HG03442 (cell line): ENCODE measurements around the gene ARF1.

Experiments used
- ATAC-seq: cut with Tn5 transposase; IDR thresholded peaks from one replicate; pipeline ENCODE4 v1.9.1; 2021; ENCODE audit warnings: mild to moderate bottlenecking, moderate library complexity; ENCODE audit not compliant: unreplicated experiment

The ARF1 gene

DNA sequence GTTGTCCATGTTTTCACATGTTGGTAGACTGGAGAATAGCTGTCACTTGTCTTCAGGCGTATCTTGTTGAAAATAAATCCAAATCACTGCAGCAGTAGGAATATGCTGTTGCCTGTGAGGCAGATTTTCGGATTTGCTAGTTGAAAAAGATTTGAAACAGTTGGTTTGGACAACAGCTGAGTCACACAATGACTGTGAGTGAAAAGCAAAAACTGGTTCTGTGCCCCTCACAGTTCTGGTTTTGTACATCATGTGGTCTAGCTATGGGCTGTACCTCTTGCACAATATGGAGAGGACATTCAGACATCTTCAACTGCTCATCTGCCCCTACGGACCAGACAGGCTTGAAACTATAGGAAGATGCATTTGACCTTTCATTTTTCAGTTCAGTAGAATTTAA lies 1.8 kb downstream of the ARF1 start:
- ATAC-seq = no peak

DNA sequence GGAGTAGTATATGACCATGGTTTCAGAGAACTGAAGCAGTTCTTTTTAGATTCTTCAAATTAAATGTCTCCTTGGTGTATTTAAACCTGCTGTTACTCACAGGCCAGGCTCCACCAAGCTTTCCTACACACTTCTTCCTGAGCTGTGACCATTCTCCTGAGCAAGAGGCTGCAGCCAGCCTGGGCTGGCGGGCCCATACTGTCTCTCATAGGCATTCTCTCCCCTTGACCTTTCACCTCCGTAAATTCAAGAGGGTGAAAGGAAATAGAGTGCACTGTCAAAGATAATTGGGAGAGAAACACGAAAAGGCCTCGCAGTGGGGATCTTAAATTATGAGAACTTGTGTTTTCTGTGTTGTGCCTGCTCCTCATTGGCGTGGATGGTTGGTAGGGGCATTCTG lies 2.3 kb downstream of the ARF1 start:
- ATAC-seq = no peak

DNA sequence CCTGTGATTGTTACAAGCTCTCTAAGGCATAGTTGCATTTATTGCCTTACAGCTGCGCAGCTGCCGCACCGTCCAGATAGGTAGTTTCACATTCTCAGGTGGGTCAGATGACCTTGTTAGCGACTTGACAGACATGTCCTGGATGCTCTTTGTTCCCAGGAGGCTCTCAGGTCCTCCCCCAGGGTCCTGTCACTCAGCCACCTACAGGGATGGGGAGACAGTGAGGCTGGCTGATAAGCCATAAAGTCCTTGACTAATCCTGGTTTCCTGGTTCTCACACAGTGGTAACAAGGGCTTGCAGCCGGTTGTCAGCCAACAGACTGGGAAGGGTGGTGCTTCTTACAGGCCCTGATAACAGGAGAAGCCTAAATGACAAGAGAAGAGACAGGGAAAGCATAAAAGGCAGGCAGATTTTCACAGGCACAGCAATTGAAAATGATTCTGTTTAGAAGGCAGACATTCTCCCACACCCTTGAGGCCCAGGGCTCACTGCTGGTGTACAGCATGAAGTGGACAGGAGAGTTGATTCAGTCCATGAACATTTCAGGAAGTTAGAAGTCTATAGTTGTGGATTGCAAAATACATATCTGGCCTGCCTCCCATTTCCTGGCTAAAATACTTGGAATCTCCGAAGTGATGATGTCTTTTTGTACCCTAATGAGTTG lies 2.9 kb downstream of the ARF1 start:
- no peak for ATAC-seq

DNA sequence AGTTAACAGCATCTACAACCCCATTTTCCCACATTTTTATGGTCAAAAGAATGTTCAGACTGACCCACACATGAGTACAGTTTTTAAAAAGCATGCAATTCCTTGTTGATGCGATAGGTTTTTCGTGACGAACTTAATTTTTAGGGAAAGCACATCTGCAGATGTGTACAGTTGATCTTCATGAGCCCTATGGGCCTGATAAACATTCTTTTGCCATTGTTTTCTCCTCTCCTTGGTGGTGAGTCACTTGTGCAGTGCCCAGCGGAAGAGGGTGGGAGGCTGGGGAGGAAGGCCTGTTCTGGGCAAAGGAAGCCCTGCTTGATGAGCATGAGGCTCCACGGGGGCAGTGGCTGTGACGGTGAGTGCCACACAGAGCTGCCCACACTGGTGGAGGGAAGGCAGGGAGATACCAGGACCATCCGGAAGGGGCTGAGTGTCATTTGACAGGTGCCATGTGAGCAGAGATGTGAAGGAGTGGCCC lies 5.3 kb downstream of the ARF1 start:
- no peak for ATAC-seq

DNA sequence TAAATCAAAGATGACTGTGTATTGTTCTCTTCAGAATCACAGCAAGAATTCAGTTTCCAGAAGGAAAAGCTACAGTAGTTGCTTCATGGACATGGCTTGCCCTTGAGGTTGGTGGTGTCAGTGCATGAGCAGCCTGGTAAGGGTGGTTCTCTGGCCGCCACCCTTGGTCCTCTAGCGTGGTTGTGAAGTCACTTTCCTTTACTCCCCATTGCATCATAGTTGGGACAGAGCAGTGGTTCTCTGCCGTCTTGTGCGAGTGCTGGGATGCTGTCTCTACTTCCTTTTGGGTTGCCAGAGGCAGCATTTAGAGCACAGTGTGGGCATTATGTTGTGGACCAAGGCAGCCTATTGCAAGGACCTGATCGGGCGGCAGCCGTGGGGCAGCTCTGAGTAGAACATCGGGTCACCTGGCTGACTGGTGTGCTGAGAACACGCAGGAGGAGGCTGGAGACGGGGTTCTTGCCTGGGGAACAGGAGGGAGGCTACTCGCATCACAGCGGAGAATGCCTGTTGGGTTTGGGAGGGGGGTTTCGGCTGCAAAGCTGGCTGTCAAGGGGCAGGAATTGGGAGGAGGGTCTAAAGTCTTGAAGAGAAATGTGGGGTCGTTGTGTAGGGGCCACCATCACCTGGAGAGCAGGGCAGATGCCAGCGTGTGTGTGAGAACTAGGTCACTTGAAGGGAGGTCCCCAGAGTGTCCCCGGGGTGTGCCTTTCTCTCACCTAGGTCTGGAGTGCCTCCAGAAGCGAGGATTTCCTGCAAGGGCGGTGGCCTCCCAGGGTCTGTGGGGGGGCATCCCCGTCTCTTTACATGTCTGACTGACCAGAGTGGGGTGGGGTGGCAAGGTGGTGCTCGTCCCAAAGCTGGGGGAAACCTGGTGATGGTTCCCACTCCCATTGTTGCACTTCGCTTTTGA lies 6.3 kb downstream of the ARF1 start:
- ATAC-seq = no peak

DNA sequence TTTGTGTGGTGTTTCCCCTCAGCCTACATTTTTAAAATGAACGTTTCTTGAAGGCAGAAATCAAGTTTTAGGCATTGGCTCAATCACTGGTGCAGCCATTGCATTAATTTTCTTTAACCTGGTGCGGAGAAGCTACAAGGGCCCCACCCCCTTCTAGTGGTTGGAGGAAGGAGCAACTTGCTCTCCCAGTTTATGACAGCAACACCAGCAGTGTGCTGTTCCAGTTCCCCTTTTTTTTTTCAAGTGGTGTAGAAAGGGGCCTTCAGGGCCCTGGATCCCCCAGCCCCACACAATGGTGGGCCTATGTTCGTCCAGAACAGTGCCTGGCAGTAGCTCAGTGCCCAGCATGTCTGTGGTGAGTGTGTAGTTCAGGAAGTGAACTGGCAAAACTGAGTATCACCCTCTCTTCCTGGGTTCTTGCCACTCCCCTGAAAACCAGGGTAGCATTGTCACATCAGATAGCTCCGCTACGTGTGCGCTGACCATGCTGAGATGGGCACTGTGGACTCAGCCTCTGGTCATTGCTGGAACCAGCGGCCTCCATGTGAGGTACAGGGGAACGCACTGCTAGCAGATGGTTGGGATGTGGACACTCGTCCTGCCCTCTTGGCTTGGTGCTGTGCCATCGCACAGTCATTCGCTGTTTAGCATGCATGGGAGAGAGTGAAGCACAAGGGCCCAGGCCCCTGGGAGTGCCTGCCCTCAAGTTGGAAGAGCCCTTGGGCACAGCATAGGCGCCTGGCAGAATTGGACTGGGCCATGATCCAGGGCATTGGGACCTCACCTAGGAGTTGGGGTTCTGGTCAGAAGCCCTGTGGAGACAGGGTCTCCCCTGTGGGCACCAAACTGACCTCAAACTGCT lies 7.2 kb downstream of the ARF1 start:
- ATAC-seq = no peak

DNA sequence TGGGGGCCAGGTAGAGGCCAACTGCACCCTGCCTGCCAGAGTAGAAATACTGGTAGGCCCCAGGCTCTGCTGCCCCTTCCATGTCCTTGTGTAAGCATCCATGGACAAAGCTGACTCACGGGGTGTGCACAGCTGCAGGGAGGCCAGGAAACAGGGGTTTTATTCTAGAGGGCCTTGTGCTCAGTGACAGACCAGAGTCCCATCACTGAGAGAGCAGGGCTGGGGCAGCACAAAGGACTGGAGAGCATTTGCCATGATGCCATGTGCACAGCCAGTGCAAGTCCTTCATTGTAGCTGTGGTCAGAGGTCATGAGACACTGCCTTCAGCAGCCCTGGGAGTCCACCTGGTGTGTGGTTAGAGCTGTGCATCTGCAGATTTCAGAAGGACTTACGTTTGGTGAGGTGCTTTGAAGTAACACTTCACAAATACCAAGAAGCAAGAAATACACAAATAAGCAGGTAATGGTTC lies 8.1 kb downstream of the ARF1 start:
- ATAC-seq = peak; percentile 42

DNA sequence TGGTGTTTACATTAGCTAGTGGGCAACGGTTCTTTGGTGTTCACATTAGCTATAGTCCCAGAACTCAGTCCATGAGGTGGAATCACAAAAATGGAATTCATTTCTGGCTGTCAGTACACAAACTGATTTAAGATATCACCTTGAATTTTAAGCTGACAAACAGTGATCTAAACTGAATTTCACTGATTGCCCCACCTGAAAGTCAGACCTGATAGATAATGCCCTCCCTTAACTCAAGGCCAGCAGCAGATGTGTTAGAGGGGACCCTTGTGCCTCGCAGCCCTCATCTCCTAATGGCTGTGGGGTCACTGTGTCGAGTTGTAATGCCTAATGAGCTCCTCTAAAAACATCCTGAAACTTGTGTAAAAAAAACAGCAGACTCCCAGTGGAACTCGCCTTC lies 8.6 kb downstream of the ARF1 start:
- no peak for ATAC-seq

DNA sequence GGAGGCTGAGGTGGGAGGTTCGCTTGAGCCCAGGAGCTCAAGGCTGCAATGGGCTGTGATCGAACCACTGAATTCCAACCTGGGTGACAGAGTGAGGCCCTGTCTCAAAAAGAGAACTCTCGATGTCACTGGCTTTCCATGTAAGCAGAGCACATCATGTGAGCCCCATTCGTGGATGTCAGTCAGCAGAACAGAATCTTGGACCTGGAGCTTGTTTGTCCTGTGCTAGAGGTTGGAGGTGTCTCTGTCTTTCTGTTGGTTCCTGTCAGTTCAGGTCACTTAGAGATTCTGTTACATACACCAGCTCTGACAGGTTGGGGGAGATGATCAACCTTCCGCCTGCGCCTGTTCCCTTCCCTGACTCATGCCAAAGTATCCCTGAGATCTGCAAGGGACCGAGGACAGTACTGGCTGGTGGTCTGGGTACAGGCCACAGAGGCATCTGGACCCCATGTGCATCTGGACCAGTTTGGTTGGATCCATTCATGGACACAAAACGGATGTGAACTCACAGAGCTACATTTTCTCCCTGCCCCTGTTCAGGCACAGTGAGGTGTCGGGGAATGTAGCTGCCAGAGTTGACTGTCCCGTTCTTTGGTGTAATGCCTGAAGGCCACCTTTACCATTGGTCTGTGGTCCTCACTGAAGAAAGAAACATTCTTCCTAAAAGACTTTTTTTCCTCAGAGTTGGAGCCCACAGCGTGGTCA lies 10.0 kb downstream of the ARF1 start:
- no peak for ATAC-seq

DNA sequence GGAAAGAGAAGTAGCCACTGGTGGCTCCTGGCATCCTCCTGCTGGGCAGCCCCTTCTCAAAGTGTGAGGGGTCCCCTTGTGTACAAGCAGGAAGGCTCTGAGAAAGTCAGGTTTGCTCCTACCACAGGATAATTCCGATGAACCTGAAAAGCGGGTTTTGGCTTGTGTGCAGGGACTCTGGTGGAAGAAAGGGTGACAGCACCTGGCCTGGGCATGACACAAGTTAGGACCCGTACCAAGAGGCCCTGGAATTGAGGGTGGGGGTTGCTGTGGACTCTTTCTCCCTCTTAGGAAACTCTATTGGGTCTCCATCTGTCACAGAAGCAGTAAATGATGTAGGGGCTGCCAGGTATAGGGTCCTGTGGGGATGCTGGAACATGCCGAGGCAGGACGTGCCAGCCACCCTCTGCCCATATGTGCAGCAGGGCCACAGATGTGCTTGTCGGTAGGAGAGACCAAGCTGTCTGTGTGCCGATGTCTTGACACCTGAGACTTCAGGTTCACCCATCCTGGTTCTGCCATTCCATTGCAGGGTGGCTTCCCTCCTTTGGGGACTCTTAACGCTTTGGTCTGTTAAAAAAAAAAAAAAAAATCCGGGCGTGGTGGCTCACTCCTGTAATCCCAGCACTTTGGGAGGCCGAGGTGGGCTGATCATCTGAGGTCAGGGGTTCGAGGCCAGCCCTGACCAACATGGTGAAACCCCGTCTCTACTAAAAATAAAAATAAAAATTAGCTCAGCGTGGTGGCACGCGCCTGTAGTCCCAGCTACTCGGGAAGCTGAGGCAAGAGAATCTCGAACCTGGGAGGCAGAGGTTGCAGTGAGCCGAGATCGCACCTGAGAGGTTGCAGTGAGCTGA lies 10.8 kb downstream of the ARF1 start:
- no peak for ATAC-seq

DNA sequence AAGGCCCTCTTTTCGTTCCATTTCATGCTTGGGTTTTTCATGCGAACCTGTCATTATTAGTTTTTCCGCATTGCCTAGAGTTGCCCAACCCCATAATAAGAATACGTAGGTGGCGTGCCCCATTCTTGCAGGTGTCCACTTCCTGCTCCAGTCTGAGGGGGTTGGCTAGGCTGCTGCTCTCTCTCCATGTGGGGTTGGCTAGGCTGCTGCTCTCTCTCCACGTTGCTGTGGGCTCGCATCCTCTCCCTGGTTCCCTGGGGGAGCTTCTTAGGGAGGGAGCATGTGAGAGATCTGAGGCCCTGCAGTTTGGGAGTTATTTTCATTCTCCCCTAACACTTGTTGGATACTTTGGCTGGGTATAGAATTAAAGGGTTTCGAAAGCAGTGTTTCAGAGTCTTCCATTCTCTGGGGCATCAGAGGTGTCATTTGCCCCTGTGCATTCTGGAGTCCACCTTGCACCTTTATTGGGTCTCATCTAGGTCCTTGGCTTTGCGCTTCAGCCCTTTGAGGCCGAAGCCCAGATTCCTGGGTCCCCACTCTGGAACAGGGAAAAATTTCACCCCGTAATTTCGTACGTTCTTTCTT lies 12.0 kb downstream of the ARF1 start:
- ATAC-seq = no peak

DNA sequence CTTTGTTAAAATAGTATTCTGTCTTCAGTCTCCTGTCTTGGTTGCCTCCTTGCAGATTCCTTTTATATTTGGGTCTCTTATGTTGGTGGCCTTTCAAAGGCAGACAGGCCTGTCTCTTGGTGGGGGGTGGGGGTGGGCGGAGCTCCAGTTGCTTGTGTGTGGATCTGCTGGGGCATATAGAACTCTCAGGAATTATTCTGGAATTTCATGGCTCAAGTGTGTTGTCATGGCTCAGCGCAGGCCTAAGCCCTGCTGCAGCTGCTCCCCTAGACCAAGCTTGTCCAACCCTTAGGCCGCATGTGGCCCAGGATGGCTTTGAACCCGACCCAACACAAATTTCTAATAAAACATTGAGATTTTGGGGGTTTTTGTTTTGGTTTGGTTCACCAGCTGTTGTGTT lies 12.7 kb downstream of the ARF1 start:
- ATAC-seq = no peak

DNA sequence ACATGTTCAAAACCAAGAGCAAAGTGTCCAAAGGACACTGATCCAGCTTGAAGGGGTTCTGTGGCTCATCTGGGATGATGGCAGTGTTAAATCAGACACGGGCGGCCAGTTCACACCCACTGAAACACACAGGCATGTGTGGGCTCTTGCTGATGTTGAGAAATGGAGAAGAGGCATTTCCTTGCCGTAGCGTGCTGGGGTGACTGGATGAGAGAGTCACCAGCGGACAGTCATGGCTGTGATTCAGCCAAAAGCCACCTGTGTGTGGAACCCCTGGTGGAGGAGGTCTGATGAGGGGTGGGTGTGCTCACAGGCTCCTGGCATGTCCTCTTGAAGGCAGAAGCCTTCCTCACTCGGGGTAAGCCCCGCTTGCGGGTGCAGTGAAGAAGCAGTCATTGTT lies 13.4 kb downstream of the ARF1 start:
- no peak for ATAC-seq

DNA sequence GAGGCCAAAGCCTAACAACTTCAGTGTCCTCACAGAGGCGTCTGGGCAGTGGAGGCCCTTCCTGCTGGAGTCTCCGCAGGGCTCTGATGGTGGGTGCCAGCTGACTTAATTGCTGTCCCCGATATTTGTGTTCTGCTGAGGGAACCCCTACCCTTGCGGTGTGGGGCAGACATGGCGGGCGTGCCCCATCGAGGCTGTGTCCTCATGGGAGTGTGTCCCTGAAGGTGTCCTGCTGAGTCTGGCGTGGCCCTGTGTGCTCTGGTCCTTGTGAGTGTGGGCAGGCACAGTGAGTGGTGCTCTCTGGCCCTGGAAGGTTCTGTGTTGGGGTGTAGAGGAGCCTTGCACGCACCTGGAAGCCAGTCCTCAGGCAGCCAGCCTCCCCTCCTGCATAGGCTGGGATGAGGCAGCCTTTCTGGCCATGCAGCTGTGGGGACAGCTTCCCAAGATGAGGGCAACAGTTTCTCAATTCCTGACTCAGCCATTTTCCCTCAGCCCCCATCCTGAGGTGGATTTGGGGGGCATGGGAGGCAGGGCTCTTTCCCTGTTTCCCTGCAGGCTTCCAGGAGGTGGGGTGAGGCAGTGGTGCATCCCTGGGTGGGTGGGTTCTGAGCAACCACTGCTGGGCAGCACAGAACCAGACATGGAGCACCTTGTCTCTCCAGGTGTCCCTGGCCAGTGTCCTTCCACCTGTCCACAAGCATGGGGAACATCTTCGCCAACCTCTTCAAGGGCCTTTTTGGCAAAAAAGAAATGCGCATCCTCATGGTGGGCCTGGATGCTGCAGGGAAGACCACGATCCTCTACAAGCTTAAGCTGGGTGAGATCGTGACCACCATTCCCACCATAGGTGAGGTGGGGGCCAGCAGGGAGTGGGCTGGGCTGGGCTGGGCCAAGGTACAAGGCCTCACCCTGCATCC lies 14.2 kb downstream of the ARF1 start:
- no peak for ATAC-seq

DNA sequence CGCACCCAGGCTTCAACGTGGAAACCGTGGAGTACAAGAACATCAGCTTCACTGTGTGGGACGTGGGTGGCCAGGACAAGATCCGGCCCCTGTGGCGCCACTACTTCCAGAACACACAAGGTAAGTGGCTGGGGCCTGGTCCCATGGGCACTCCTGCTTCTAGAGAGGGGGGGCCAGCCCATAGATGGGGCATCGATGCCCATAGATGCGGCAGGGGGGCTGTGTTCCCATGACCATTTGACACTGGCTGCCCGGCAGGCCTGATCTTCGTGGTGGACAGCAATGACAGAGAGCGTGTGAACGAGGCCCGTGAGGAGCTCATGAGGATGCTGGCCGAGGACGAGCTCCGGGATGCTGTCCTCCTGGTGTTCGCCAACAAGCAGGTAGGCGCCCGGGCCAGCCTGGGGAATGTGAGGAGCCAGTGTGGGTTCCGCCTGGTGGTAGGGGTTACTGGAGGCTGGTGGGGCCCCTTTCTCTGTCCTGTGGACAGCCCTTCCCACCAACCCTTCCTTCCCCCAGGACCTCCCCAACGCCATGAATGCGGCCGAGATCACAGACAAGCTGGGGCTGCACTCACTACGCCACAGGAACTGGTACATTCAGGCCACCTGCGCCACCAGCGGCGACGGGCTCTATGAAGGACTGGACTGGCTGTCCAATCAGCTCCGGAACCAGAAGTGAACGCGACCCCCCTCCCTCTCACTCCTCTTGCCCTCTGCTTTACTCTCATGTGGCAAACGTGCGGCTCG lies 15.0 kb downstream of the ARF1 start:
- ATAC-seq = no peak

DNA sequence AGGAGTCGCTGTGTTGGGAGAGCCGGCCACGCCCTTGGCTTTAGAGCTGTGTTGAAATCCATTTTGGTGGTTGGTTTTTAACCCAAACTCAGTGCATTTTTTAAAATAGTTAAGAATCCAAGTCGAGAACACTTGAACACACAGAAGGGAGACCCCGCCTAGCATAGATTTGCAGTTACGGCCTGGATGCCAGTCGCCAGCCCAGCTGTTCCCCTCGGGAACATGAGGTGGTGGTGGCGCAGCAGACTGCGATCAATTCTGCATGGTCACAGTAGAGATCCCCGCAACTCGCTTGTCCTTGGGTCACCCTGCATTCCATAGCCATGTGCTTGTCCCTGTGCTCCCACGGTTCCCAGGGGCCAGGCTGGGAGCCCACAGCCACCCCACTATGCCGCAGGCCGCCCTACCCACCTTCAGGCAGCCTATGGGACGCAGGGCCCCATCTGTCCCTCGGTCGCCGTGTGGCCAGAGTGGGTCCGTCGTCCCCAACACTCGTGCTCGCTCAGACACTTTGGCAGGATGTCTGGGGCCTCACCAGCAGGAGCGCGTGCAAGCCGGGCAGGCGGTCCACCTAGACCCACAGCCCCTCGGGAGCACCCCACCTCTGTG lies 15.9 kb downstream of the ARF1 start:
- ATAC-seq = no peak

DNA sequence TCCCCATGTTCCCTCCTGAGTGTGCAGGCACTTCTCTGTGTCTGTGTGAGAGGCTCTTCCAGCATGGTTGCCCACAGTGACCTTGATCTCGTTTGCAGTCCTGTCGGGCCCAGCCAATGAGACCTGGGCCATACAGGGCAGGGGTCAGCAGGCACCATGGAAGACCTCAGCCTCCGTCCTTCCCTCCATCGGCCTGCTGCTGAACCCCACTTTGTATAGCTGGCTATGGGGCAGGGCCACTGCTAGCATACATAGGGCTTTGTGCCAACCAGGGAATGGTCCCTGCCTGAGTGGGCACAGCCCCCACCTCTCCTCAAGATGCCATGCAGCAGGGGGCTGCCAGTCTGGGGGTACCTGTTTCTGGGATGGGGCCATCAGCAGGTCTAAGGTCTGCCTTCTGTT lies 16.8 kb downstream of the ARF1 start:
- ATAC-seq = no peak
